HUES6 (cell line): ENCODE data around the gene TRIM10.
"Not testable (repeated sequence)": the region's sequence is repeated elsewhere in the genome, so short reads cannot be mapped to it uniquely, and the experiment has no call there.

Source experiments
- H3K27ac ChIP-seq: 2 replicates; pipeline ENCODE4 v1.7.0; 2013; ENCODE audit warnings: low read depth, mild to moderate bottlenecking, low read length, inconsistent platforms
- H3K27me3 ChIP-seq: 2 replicates; pipeline ENCODE4 v1.6.1; 2013; ENCODE audit warnings: low read length; ENCODE audit not compliant: control insufficient read depth, insufficient read depth
- H3K36me3 ChIP-seq: 2 replicates; pipeline ENCODE4 v1.6.1; 2013; ENCODE audit warnings: low read length; ENCODE audit not compliant: control insufficient read depth, insufficient read depth
- H3K4me1 ChIP-seq: 2 replicates; pipeline ENCODE4 v1.6.1; 2013; ENCODE audit warnings: low read length; ENCODE audit not compliant: control insufficient read depth, insufficient read depth
- H3K4me3 ChIP-seq: 2 replicates; pipeline ENCODE4 v1.5.1; 2013; ENCODE audit warnings: low read depth, low read length
- H3K9ac ChIP-seq: one replicate; pipeline ENCODE4 v1.6.1; 2013; ENCODE audit warnings: mild to moderate bottlenecking, low read length
- H3K9me3 ChIP-seq: 2 replicates; pipeline ENCODE4 v1.6.1; 2013; ENCODE audit warnings: low read depth, low read length; ENCODE audit not compliant: control insufficient read depth, insufficient read depth

The TRIM10 gene

GRCh38 chr6:30121446-30122366 is 39.3 kb downstream of the TRIM10 start:
- Histone ChIP-seq H3K4me1 (no peaks in the 10 kb centered on the region), H3K36me3 (no peaks in the 10 kb centered on the region), H3K9me3 (no peaks in the 10 kb centered on the region), H3K4me3 (no peak overlapping the region), H3K9ac (no peak overlapping the region), H3K27ac (no peak overlapping the region), H3K27me3 (peaks cover 22% of the 10 kb centered on the region)

- H3K36me3 ChIP-seq, H3K4me3 ChIP-seq, H3K27me3 ChIP-seq, H3K9me3 ChIP-seq, H3K4me1 ChIP-seq, H3K9ac ChIP-seq, H3K27ac ChIP-seq: not testable (repeated sequence)
Measured at GRCh38 chr6:30118691-30119090, 42.3 kb downstream of the TRIM10 start.

DNA sequence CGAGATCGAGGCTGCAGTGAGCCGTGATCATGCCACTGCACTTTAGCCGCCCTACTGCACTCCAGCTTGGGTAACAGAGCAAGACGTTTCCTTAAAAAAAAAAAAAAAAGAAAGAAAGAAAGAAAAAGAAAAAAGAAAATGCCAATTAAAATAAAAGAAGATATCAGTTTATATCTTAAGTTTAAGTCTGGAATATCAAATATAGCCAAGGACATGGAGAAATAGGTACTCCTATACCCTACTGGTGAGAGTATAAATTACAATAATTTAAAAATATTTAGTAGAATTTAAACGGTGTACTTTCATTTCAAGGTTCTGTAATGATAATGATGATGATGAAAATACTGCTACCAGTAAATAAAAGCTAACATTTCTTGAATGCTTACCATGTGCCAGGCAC is 44.3 kb downstream of the TRIM10 start:
- no peak overlapping the region for H3K9ac ChIP-seq
- no peaks in the 10 kb centered on the region for H3K4me1 ChIP-seq
- H3K27me3 ChIP-seq: peaks cover 26% of the 10 kb centered on the region
- no peaks in the 10 kb centered on the region for H3K9me3 ChIP-seq
- H3K27ac ChIP-seq: no peak overlapping the region
- no peak overlapping the region for H3K4me3 ChIP-seq
- no peaks in the 10 kb centered on the region for H3K36me3 ChIP-seq

DNA sequence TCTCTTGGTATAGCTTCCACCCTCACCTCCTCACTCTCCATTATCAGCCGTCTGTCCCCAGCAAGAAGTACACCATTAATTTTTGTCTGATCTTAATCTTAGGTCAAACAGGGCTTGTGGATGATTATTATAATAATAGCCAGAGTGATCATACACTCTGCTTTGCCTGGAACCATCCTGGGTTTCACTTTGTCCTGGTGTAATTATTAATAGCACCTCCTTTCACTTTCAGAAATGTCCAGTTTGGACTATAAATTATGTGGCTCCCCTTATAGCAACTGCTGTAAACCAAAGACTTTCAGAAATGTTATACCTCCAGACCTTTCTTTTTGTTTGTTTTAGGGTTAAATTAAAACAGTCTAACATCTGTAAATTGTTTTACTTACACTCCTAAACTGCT is 47.2 kb downstream of the TRIM10 start:
- no peaks in the 10 kb centered on the region for H3K36me3 ChIP-seq
- peaks cover 47% of the 10 kb centered on the region for H3K27me3 ChIP-seq
- H3K27ac ChIP-seq: no peak overlapping the region
- H3K9me3 ChIP-seq: no peaks in the 10 kb centered on the region
- no peaks in the 10 kb centered on the region for H3K4me1 ChIP-seq
- no peak overlapping the region for H3K9ac ChIP-seq
- no peak overlapping the region for H3K4me3 ChIP-seq

DNA sequence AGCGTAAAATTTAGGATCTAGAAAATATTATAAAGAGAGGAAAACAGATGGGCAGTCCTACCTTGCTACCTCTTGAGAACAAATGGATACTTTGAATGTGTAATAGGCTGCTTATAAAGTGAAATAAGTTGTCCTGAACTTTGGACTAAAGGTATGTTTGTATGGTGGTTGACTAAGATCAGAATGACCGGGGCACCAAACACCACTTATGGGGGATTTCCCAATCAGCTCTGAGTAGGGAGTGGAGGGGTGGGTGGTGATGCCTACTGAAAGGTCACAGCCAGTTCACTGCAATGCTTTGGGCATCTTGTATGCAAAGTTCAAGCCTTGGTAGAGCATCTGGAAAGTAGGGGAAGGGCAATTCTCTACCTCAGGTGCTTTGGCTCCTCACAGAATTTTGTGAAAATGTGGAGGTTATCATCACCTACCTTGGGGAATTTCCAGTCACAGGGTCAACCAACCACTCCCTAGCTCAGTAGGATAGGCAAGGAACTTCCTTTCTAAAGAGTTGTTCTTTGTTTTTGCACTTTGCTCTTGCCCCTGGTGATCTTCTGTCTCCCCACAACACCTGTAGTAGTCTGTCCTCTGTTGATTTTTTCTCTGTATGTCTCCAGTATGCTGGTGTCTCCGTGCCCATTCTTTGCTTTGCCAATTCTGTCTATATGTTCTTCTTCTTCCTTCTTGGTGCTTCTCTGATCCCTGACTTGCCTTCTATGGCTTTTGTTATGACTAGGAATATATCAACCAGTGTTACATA is 47.8 kb downstream of the TRIM10 start, which contains the start of gene TRIM31:
TRIM31 (minus strand) TSS at position 88 of the 757 bp plus-strand sequence. CDS start 285 bp downstream, outside the sequence.
- Histone ChIP-seq H3K9me3 (no peaks in the 10 kb centered on the region), H3K4me3 (no peak within 1 kb of the TSS), H3K4me1 (no peaks in the 10 kb centered on the region), H3K36me3 (no peaks in the 10 kb centered on the region), H3K27ac (no peak within 1 kb of the TSS), H3K27me3 (peaks cover 52% of the 10 kb centered on the region), H3K9ac (no peak within 1 kb of the TSS)

DNA sequence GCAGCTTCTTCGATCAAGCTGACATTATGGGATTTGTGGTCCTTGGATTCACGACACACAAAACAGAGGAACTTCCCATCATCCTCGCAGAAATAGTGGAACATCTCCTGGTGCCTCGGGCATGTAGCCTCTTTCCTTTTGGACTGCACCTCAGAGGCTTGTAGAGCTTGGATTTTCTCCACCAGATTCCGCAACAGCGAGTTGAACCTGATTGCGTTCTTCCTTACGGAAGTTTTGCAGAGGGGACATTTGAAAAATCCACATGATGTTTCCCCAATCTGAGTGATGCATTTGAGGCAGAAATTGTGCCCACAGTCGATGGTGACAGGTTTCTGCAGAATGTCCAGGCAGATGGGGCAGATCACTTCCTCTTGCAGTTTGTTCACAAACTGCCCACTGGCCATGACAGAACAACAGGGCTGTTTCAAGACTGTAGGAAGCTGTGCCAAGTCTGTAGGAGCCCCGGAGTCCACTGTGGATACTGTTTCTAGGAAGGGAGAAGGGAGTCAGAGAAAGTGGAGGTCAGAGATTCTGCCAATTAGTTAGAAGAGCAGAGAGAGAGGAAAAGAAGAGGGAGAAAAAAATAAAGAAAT is 48.5 kb downstream of the TRIM10 start:
- Histone ChIP-seq H3K27me3 (peaks cover 52% of the 10 kb centered on the region), H3K9me3 (no peaks in the 10 kb centered on the region), H3K36me3 (no peaks in the 10 kb centered on the region), H3K9ac (no peak overlapping the region), H3K4me1 (no peaks in the 10 kb centered on the region), H3K27ac (no peak overlapping the region), H3K4me3 (no peak overlapping the region)

DNA sequence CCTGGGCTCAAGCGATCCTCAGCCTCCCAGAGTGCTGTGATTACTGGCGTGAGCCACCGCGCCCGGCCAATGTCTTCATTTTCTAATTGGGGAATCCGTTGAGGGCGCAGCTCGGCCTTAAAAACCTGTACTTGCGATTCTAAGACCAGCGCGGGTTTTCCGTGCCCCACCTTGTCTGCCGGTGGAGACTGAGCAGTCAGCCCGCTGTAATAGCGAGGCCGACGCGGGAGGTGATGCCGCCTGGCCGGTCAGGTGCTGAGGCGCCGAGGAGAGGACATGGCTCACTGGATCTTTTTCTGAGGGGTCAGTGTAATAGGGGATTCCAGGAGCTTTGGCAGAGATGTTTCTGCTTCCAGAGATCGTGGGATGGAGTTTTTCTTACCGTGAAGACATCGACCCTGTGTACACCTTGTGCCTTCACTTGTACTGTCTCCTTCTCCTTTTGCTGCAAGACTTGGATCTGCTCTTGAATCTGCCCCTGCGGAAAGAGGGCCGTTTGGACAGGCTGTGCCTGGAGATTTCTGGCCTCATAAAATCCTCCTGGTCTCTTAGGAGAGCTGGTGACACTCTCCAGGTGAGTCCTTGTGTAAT is 49.6 kb downstream of the TRIM10 start:
- Histone ChIP-seq H3K4me3 (no peak overlapping the region), H3K27ac (no peak overlapping the region), H3K9ac (no peak overlapping the region), H3K4me1 (no peaks in the 10 kb centered on the region), H3K36me3 (no peaks in the 10 kb centered on the region), H3K27me3 (peaks cover 52% of the 10 kb centered on the region), H3K9me3 (no peaks in the 10 kb centered on the region)

DNA sequence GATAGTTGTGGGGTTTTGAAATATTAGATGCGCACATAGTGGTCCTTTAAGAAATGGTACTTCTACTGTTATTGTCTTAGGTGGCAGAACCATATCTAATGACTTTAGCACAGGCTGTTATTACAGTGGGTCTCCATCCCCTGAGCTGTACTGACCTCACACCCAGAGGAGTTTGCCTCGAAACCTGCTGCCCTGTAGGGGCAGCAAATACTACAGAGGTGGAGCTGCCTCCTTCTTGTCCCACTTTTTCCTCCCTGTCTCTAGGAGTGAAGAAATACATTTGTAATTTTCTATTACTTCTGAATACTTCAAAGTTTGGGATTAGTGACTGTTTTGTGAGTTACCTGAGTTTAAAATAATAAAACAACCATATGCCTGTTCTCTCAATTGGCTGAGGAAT is 56.4 kb downstream of the TRIM10 start:
- H3K4me3 ChIP-seq: no peak overlapping the region
- peaks cover 72% of the 10 kb centered on the region for H3K27me3 ChIP-seq
- peaks cover 27% of the 10 kb centered on the region for H3K4me1 ChIP-seq
- no peaks in the 10 kb centered on the region for H3K36me3 ChIP-seq
- H3K9me3 ChIP-seq: no peaks in the 10 kb centered on the region
- no peak overlapping the region for H3K27ac ChIP-seq
- H3K9ac ChIP-seq: no peak overlapping the region

- H3K36me3 ChIP-seq: no peaks in the 10 kb centered on the region
- peak overlapping the region; percentile 4 for H3K9ac ChIP-seq
- H3K4me1 ChIP-seq: peaks cover 27% of the 10 kb centered on the region
- peaks cover 75% of the 10 kb centered on the region for H3K27me3 ChIP-seq
- peak overlapping the region; percentile 72 for H3K4me3 ChIP-seq
- no peaks in the 10 kb centered on the region for H3K9me3 ChIP-seq
- H3K27ac ChIP-seq: no peak overlapping the region
Measured at GRCh38 chr6:30103872-30104179, 57.2 kb downstream of the TRIM10 start.

GRCh38 chr6:30102970-30103871 is 57.8 kb downstream of the TRIM10 start:
- Histone ChIP-seq H3K4me3 (peak overlapping the region; percentile 72), H3K36me3 (no peaks in the 10 kb centered on the region), H3K9me3 (no peaks in the 10 kb centered on the region), H3K4me1 (peaks cover 27% of the 10 kb centered on the region), H3K9ac (peak overlapping the region; percentile 4), H3K27me3 (peaks cover 76% of the 10 kb centered on the region), H3K27ac (no peak overlapping the region)
